BJ (cell line): ENCODE measurements around the gene INPP5A. TPM values are rescaled to one million over a fixed set of nuclear protein-coding genes. Genes with fewer than 3 reads are reported as not detected.

Experiments
- CTCF ChIA-PET: fragments of 350-600 bp; formaldehyde crosslinking; extraction: SDS; loops from one replicate; lab custom pipeline; 2021; ENCODE audit warnings: antibody characterized with exemption, inconsistent platforms; lab: Yijun Ruan, JAX
- POLR2A ChIA-PET: fragments of 300-600 bp; sonication (Branson Sonifier 250); formaldehyde crosslinking; extraction: SDS; loops from one replicate; lab custom pipeline; 2021; ENCODE audit warnings: antibody characterized with exemption; lab: Charles Lee
- DNase-seq: peaks from one replicate; pipeline ENCODE4 v3.0.0-alpha.2; 2011; ENCODE audit warnings: low read depth
- H3K27me3 ChIP-seq: 2 replicates; pipeline ENCODE4 v1.6.0; 2011; ENCODE audit warnings: low read length; ENCODE audit not compliant: control insufficient read depth, insufficient read depth
- H3K36me3 ChIP-seq: 2 replicates; pipeline ENCODE4 v1.5.1; 2011; ENCODE audit warnings: low read length; ENCODE audit not compliant: control insufficient read depth, insufficient read depth
- H3K4me3 ChIP-seq: 2 replicates; pipeline ENCODE4 v1.5.1; 2011; ENCODE audit warnings: low read depth, mild to moderate bottlenecking, control low read depth, low read length
- polyA plus RNA-seq: library from polyadenylated mRNA; depleted of rRNA; stranded (reverse); fragments of >200 nt; gene quantifications from 2 replicates; pipeline ENCODE4 v1.2.3, GENCODE V29; 2011
- TF ChIP-seq, protein P1 (sequence below): IDR thresholded peaks from 2 replicates; pipeline ENCODE4 v1.5.1; 2011; ENCODE audit warnings: low read depth, mild to moderate bottlenecking, control low read depth, inconsistent platforms, low read length, moderate library complexity; ENCODE audit not compliant: insufficient read depth

INPP5A gene
- polyA plus RNA-seq, 1 experiment: 60.1 TPM

DNA sequence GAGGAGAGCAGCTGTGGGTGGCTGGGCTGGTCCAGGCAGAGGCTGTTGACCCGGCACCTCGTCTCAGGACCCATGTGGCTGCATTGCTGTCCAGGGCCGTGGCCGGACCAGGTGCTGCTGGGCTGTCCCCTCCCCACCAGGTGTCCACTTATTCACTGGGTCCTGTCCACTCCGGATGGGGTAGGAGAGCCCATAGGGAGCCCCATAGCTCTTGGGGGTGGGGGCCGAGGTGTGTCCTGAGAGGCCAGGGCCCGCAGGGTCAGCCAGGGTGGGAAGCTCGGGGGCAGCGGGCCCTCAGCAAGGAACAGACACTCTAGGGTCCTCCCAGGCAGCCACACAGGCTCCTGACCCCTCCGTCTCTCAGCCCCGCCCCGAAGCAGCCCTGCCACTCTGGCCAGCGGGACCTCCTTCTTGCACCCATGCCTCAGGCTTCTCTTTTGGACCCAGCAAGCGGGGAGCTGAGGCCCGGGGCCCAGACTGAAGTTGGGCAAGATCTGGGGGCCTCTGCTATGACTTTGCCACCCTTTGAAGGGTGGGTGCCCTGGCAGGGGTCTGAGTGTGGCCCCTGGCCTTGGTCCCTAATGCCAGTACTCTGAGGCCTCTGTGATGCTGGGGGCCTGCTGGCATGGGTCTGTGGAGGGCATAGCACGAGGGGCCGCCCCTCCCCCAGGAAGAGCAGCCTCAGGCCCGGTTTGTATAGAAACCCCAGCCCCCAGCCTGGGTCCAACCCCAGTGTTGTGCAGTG is 162.0 kb downstream of the INPP5A start:
- POLR2A ChIA-PET: no interaction called here
- TF ChIP-seq, protein P1, sequence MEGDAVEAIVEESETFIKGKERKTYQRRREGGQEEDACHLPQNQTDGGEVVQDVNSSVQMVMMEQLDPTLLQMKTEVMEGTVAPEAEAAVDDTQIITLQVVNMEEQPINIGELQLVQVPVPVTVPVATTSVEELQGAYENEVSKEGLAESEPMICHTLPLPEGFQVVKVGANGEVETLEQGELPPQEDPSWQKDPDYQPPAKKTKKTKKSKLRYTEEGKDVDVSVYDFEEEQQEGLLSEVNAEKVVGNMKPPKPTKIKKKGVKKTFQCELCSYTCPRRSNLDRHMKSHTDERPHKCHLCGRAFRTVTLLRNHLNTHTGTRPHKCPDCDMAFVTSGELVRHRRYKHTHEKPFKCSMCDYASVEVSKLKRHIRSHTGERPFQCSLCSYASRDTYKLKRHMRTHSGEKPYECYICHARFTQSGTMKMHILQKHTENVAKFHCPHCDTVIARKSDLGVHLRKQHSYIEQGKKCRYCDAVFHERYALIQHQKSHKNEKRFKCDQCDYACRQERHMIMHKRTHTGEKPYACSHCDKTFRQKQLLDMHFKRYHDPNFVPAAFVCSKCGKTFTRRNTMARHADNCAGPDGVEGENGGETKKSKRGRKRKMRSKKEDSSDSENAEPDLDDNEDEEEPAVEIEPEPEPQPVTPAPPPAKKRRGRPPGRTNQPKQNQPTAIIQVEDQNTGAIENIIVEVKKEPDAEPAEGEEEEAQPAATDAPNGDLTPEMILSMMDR: no peak
- CTCF ChIA-PET: interaction anchor here (0.5 to 1.1 kb wide), 2 partner anchors 13 to 22 kb away, joined by 3 read pairs; no protein-coding TSS in a partner anchor
- no peak for DNase-seq
- no peak overlapping the region for H3K4me3 ChIP-seq
- peaks cover 13% of the 10 kb centered on the region for H3K36me3 ChIP-seq
- H3K27me3 ChIP-seq: no peaks in the 10 kb centered on the region

DNA sequence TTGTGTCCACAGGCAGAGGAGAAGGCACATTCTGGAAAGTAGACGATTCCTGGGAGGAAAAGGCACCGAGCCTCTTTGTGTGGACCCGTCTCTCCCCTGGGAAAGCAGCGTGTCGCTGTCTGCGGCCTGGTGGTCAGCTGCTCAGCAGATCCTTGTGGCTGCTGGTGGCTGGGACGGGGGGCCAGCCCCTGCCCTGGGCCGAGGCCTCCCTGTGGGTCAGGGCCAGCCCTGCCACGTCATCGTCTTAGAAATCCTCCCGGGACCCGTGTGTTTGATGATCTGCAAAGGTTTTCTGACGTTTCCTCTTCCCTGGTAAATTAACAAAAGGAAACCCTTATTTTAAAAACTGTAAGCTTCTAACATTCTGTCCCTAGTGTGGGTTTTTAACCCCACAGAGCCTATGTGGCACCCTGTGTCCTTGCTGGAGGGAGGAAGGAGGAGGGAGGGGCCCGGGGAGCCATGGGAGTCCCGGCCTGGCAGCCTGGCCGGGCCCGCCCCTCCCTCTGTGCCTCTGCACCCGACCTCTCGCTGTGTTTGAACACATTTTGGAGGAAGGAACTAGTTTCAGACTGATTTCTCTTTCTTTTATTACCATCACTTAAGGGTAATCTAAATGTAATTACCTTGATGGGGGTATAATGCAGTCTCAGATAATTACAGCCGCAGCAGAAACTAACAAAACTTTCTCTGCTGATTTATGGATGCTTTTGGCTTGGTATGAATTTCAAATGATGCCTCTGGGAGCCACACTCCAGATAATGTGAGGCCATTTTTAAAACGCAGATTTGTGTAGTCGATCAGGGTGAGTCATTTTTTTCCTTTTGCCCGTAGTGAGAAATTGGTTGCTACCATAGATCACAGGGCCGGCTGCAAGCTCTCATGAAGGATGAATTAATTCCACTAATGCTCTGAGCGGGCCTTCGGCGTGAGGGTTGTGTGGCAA is 162.8 kb downstream of the INPP5A start:
- DNase-seq: no peak
- TF ChIP-seq, protein P1: no peak
- ChIA-PET POLR2A (no interaction called here), CTCF (no interaction called here)
- no peak overlapping the region for H3K4me3 ChIP-seq
- no peaks in the 10 kb centered on the region for H3K27me3 ChIP-seq
- peaks cover 13% of the 10 kb centered on the region for H3K36me3 ChIP-seq

DNA sequence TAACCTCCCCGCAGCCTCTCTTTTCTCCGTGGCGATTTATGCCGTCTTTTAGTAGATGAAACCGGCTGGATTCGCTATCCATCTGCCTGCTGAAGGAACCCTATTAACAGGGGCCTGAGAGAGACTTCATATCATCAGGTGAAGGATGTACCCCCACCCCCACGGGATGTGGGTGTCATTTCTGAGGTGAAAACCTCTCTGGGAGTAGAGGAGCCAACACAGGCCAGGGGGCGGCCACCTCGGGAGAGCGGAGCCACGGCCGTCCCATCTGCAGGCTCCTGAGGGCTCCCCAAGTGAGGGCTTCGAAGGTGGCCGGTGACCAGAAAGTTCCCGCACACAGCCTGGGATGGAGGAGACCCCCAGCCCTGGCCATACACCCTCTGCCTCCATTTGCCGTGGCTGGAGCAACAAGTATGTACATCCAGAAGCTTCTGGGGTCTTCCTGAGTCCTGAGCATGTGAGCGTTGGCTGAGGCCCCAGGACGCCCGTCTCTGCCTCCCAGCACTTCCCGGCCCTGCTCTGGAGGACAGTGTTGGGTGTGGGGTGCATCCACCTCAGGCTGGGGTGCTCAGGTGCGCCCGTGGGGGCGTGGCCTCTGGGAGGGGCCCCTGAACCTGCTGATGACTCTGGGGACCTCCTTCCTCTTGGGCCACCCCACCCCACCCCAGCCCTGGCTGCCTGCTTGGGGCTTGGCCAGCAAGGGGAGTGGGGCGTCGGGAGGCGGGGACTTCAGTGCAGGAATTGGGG is 163.7 kb downstream of the INPP5A start:
- H3K4me3 ChIP-seq: no peak overlapping the region
- ChIA-PET CTCF (no interaction called here), POLR2A (no interaction called here)
- DNase-seq: no peak
- TF ChIP-seq, protein P1: no peak
- H3K36me3 ChIP-seq: peaks cover 15% of the 10 kb centered on the region
- H3K27me3 ChIP-seq: no peaks in the 10 kb centered on the region

DNA sequence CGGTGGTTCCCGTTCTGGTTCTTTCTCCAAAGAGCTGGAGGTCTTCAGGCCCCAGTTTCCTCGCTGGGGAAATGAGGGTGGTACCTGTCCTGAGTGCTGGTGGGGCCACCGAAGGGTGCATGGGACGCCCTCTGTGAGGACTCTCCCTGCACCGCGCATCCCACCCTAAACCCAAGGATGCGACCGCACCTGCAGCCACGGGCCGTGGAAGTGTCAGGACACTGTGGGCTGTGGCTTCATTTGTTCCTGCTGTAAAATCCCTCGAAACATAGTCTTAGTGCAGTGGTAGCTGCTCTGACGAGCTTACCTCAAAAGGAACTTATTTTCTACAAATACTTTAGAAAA is 164.2 kb downstream of the INPP5A start:
- POLR2A ChIA-PET: no interaction called here
- Histone ChIP-seq H3K4me3 (no peak overlapping the region), H3K36me3 (peaks cover 14% of the 10 kb centered on the region), H3K27me3 (no peaks in the 10 kb centered on the region)
- TF ChIP-seq, protein P1: no peak
- CTCF ChIA-PET: no interaction called here
- DNase-seq: no peak
